B cell (primary cell): ENCODE measurements around the gene SMG9. TPM values are rescaled to one million over a fixed set of nuclear protein-coding genes. Genes with fewer than 3 reads are reported as not detected.

Experiments
- ATAC-seq: fragments of 200-7000 bp; cut with Tn5 transposase; one replicate; pipeline ENCODE4 v1.10.0; 2021; ENCODE audit warnings: low read depth, mild to moderate bottlenecking, moderate number of reproducible peaks, moderate library complexity
- CTCF ChIA-PET: fragments of 350-600 bp; sonication (Branson Sonifier 250); formaldehyde crosslinking; loops from one replicate; lab custom pipeline; 2021; ENCODE audit warnings: antibody characterized with exemption, inconsistent platforms; lab: Charles Lee
- POLR2A ChIA-PET: fragments of 350-600 bp; sonication (Branson Sonifier 250); formaldehyde crosslinking; loops from one replicate; lab custom pipeline; 2021; ENCODE audit warnings: antibody characterized with exemption; lab: Charles Lee
- DNase-seq: peaks from one replicate; pipeline ENCODE4 v3.0.0; 2013
- H2AFZ ChIP-seq: 2 replicates; pipeline ENCODE4 v1.6.1; 2012; ENCODE audit warnings: mild to moderate bottlenecking, low read depth, low read length; ENCODE audit not compliant: insufficient read depth, poor library complexity, severe bottlenecking
- H3K27ac ChIP-seq, 2 donors: 1 replicate in 1 of 2; 2 replicates in 1 of 2; pipeline ENCODE4 v1.5.1; 2012 to 2013; ENCODE audit warnings: low read length in 2 of 2, mild to moderate bottlenecking in 2 of 2, moderate library complexity in 1 of 2
- H3K27me3 ChIP-seq, 4 experiments: fragments of 200-600 bp in 1 of 4; sonication (generic) in 1 of 4; replicated peaks in 1 of 4; 1 replicate in 2 of 4; 2 replicates in 2 of 4; pipeline versions ENCODE4 v1.6.1 to v1.7.0; 2013 to 2016; ENCODE audit warnings: low read length in 3 of 4, mild to moderate bottlenecking in 2 of 4, mixed read lengths in 1 of 4, moderate library complexity in 1 of 4; ENCODE audit not compliant: insufficient read depth in 4 of 4, control insufficient read depth in 3 of 4; ENCODE audit errors: control extremely low read depth in 1 of 4
- H3K36me3 ChIP-seq, 2 experiments: replicated peaks in 1 of 2; 1 replicate in 1 of 2; 2 replicates in 1 of 2; pipeline versions ENCODE4 v1.6.1 to v1.7.1; 2013; ENCODE audit warnings: low read length in 1 of 2; ENCODE audit not compliant: insufficient read depth in 2 of 2, control insufficient read depth in 1 of 2; ENCODE audit errors: control extremely low read depth in 1 of 2, extremely low read depth in 1 of 2
- H3K4me1 ChIP-seq, 2 donors: fragments of 200-600 bp in 1 of 2; sonication (generic) in 1 of 2; 1 replicate in 1 of 2; 2 replicates in 1 of 2; pipeline versions ENCODE4 v1.5.1 to v1.6.1; 2013 to 2017; ENCODE audit warnings: low read length in 2 of 2; ENCODE audit not compliant: control insufficient read depth in 2 of 2, insufficient read depth in 2 of 2
- H3K4me2 ChIP-seq: replicated peaks from 2 replicates; pipeline ENCODE3; 2012; ENCODE audit warnings: mild to moderate bottlenecking, low read depth, low read length; ENCODE audit not compliant: poor library complexity, severe bottlenecking
- H3K4me3 ChIP-seq, 5 experiments: fragments of 200-600 bp in 1 of 5; sonication (generic) in 1 of 5; 1 replicate in 3 of 5; 2 replicates in 2 of 5; pipeline versions ENCODE4 v1.5.1 to v1.7.0; 2011 to 2016; ENCODE audit warnings: low read length in 4 of 5, mild to moderate bottlenecking in 4 of 5, low read depth in 2 of 5, control low read depth in 1 of 5, moderate library complexity in 1 of 5; ENCODE audit not compliant: insufficient read depth in 1 of 5; ENCODE audit errors: control extremely low read depth in 1 of 5, extremely low read depth in 1 of 5
- H3K79me2 ChIP-seq: fragments of 200-600 bp; sonication (generic); one replicate; pipeline ENCODE4 v1.6.0; 2016; ENCODE audit warnings: low read length; ENCODE audit not compliant: control insufficient read depth, insufficient read depth
- H3K9ac ChIP-seq: fragments of 200-600 bp; sonication (generic); 2 replicates; pipeline ENCODE4 v1.6.1; 2017; ENCODE audit warnings: mild to moderate bottlenecking, low read length, moderate library complexity
- H3K9me3 ChIP-seq, 3 donors: one replicate each; pipeline versions ENCODE4 v1.6.1 to v1.7.1; 2013; ENCODE audit warnings: low read length in 2 of 3; ENCODE audit not compliant: control insufficient read depth in 2 of 3, insufficient read depth in 1 of 3; ENCODE audit errors: control extremely low read depth in 1 of 3
- H4K20me1 ChIP-seq: 2 replicates; pipeline ENCODE4 v1.6.0; 2012; ENCODE audit warnings: mild to moderate bottlenecking, low read length; ENCODE audit not compliant: insufficient read depth, control insufficient read depth, poor library complexity, severe bottlenecking
- H3K27ac Mint-ChIP-seq: one replicate; pipeline ENCODE4 v1.8.0; 2021; ENCODE audit warnings: mixed read lengths
- H3K27me3 Mint-ChIP-seq: one replicate; pipeline ENCODE4 v1.8.0; 2021; ENCODE audit warnings: mixed read lengths
- H3K4me1 Mint-ChIP-seq: one replicate; pipeline ENCODE4 v1.8.0; 2021; ENCODE audit warnings: mixed read lengths
- H3K4me3 Mint-ChIP-seq: one replicate; pipeline ENCODE4 v1.8.0; 2021; ENCODE audit warnings: mixed read lengths
- H3K9me3 Mint-ChIP-seq: one replicate; pipeline ENCODE4 v1.8.0; 2022; ENCODE audit warnings: mixed read lengths; ENCODE audit not compliant: insufficient read depth
- CTCF ChIP-seq: fragments of 200-600 bp; IDR thresholded peaks from one replicate; pipeline ENCODE4 v1.8.0; 2022; ENCODE audit warnings: antibody characterized with exemption, mild to moderate bottlenecking
- EZH2 ChIP-seq: IDR thresholded peaks from 2 replicates; pipeline ENCODE4 v1.6.1; 2012; ENCODE audit warnings: borderline replicate concordance, low read depth, mild to moderate bottlenecking, moderate library complexity, low read length; ENCODE audit not compliant: insufficient read depth, poor library complexity, severe bottlenecking
- WGBS: methylation state at CpG from one replicate; pipeline ENCODE4 v1.1.5; 2013; ENCODE audit warnings: missing lambda C conversion rate; ENCODE audit not compliant: insufficient coverage; 5-methylcytosine and 5-hydroxymethylcytosine counted together
- intact Hi-C: fragments of 100-400 bp; cut with micrococcal nuclease; formaldehyde crosslinking; loops from one replicate; pipeline ENCODE4 v1.10.0; 2022
- polyA plus RNA-seq: library from polyadenylated mRNA; depleted of rRNA; stranded (reverse); fragments of >200 nt; gene quantifications from 2 replicates; pipeline ENCODE4 v1.2.3, GENCODE V29; 2012
- total RNA-seq, 2 donors: library from RNA; stranded (reverse); fragments of 120-200 nt in 1 of 2; gene quantifications; 1 replicate in 1 of 2; 2 replicates in 1 of 2; pipeline versions ENCODE4 v1.2.3 to v1.2.4, GENCODE V29; 2013 to 2022

SMG9 gene
- total and polyA plus RNA-seq, 2 donors (not counting 1 experiment from before 2014, with no cell fraction given), result 33.9 to 87.5 TPM

DNA sequence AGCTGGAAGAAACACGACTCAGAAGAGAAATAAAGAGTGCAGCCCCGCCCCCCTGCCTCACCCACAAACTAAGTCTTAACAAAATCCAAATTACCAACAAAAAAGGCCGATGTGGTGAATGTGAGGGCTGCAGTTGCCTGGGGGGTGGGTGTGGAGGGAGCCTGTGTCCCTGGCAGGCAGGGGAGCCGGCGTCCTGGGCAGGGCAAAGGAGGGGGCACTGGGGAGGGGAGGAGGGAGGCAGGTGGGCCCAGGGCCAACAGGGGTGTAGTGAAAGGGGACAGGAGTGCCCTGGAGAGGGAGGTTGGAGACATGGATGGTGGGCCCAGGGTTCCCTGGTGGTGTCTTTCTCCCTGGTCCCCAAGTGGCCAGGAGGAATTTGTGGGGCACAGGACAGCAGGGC is 34.8 kb downstream of the SMG9 start:
- H3K79me2 ChIP-seq, result no peaks in the 10 kb centered on the region
- no peak overlapping the region for H3K9ac ChIP-seq
- 100% methylated on average over 2 of the region's 5 CpGs for WGBS
- H3K4me2 ChIP-seq, result no peak overlapping the region
- DNase-seq, result no peak
- no peak for ATAC-seq
- ChIA-PET CTCF (no interaction called here), POLR2A (no interaction called here)
- no peaks in the 10 kb centered on the region for H3K27me3 ChIP-seq
- no peaks in the 10 kb centered on the region for H4K20me1 ChIP-seq
- Mint-ChIP-seq H3K4me1 (peaks cover 5% of the 10 kb centered on the region), H3K4me3 (no peak overlapping the region), H3K27ac (no peak overlapping the region), H3K27me3 (no peaks in the 10 kb centered on the region), H3K9me3 (no peaks in the 10 kb centered on the region)
- H3K4me1 ChIP-seq, result peaks cover 9 to 11% of the 10 kb centered on the region in 2 donors
- no peak overlapping the region for H3K4me3 ChIP-seq
- no peak overlapping the region for H2AFZ ChIP-seq
- TF ChIP-seq CTCF (no peak), EZH2 (no peak)
- no peaks in the 10 kb centered on the region for H3K36me3 ChIP-seq
- no peaks in the 10 kb centered on the region for H3K9me3 ChIP-seq
- H3K27ac ChIP-seq, result no peak overlapping the region
- intact Hi-C loops, result no loop called here

DNA sequence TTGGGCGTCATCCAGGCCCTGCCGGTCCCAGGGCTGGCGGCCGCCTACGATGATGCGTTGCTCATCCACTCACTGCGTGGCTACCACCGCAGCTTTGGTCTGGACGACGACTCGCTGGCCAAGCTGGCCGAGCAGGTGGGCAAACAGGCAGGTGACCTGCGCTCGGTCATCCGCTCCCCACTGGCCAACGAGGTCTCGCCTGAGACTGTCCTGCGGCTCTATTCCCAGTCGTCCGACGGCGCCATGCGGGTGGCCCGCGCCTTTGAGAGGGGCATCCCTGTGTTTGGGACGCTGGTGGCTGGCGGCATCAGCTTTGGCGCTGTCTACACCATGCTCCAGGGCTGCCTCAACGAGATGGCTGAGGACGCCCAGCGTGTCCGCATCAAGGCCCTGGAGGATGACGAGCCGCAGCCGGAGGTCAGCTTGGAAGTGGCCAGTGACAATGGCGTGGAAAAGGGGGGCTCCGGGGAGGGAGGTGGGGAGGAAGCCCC is 35.3 kb downstream of the SMG9 start:
- no peak overlapping the region for H3K4me3 Mint-ChIP-seq
- Histone ChIP-seq H3K27ac (no peak overlapping the region), H3K9ac (no peak overlapping the region), H4K20me1 (no peaks in the 10 kb centered on the region), H3K79me2 (no peaks in the 10 kb centered on the region), H3K4me2 (no peak overlapping the region), H2AFZ (no peak overlapping the region), H3K36me3 (no peaks in the 10 kb centered on the region), H3K9me3 (no peaks in the 10 kb centered on the region), H3K27me3 (no peaks in the 10 kb centered on the region), H3K4me3 (no peak overlapping the region), H3K4me1 (peaks cover 4 to 7% of the 10 kb centered on the region in 2 donors)
- 97% methylated on average over 32 of the region's 37 CpGs for WGBS
- intact Hi-C loops, result no loop called here
- DNase-seq (no peak), ATAC-seq (no peak)
- peaks cover 1% of the 10 kb centered on the region for H3K4me1 Mint-ChIP-seq
- peaks cover 3% of the 10 kb centered on the region for H3K27me3 Mint-ChIP-seq
- no peak overlapping the region for H3K27ac Mint-ChIP-seq
- H3K9me3 Mint-ChIP-seq, result no peaks in the 10 kb centered on the region
- ChIA-PET POLR2A (no interaction called here), CTCF (no interaction called here)
- TF ChIP-seq CTCF (no peak), EZH2 (no peak)
